ENCODE data around the gene NEK4. TPM values are rescaled to one million over a fixed set of nuclear protein-coding genes. Genes with fewer than 3 reads are reported as not detected.

The NEK4 gene
- total RNA-seq, 1 donor from 2014 or later, result 18.5 TPM

DNA sequence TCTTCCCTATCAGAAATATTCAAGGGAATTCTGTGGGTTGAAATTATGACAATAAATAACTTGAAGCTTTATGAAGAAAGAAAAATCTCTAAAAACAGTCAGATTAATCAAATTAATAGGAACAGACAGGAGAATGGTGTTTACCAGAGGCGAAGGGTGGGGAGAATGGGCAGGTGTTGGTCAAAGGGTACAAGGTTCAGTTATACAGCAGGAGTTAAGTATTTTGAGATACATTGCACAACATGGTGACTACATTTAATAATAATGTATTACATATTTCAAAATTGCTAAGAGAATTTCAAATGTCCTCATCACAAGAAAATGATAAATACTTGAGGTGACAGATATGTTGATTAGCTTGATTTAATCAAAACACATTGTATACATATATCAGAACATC lies 46.2 kb downstream of the NEK4 start:
- no peak overlapping the region for H3K4me3 ChIP-seq (ENCODE audit: low read depth, low read length)
- no peaks in the 10 kb centered on the region for H3K36me3 ChIP-seq (ENCODE audit: control insufficient read depth, insufficient read depth, low read length)
- no peak for DNase-seq (ENCODE audit: low read depth)
- H3K27me3 ChIP-seq (ENCODE audit: control insufficient read depth, insufficient read depth, low read length), result no peaks in the 10 kb centered on the region
- TF ChIP-seq, protein P1, sequence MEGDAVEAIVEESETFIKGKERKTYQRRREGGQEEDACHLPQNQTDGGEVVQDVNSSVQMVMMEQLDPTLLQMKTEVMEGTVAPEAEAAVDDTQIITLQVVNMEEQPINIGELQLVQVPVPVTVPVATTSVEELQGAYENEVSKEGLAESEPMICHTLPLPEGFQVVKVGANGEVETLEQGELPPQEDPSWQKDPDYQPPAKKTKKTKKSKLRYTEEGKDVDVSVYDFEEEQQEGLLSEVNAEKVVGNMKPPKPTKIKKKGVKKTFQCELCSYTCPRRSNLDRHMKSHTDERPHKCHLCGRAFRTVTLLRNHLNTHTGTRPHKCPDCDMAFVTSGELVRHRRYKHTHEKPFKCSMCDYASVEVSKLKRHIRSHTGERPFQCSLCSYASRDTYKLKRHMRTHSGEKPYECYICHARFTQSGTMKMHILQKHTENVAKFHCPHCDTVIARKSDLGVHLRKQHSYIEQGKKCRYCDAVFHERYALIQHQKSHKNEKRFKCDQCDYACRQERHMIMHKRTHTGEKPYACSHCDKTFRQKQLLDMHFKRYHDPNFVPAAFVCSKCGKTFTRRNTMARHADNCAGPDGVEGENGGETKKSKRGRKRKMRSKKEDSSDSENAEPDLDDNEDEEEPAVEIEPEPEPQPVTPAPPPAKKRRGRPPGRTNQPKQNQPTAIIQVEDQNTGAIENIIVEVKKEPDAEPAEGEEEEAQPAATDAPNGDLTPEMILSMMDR (IDR thresholded peaks at IDR 0.05; ENCODE audit: insufficient read depth, low read length, poor library complexity, severe bottlenecking), result no peak

DNA sequence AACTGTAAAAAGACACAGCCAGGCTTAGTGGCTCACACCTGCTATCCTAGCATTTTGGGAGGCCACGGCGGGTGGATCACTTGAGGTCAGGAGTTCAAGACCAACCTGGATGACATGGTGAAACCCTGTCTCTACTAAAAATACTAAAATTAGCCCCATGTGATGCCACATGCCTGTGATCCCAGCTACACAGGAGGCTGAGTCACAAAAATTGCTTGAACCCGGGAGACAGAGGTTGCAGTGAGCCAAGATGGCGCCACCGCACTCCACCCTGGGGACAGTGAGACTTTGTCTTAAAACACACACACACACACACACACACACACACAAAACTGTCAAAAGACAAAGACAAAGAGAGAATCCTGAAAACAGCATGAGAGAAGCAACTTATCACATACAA lies 46.8 kb downstream of the NEK4 start:
- no peak for DNase-seq (ENCODE audit: low read depth)
- H3K36me3 ChIP-seq (ENCODE audit: control insufficient read depth, insufficient read depth, low read length), result no peaks in the 10 kb centered on the region

DNA sequence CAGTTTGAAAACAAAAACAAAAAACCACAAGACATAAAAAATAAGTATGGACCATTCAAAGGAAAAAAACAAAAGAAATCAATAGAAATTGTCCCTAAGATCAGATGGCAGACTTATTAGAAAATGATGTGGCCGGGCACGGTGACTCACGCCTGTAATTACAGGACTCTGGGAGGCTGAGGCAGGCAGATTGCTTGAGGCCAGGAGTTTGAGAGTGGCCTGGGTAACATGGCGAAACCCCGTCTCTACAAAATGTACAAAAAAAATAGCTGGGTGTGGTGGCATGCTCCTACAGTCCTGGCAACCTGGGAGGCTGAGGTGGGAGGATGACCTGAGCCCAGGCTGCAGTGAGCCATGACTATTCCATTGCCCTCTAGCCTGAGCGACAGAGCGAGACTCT lies 48.2 kb downstream of the NEK4 start:
- Histone ChIP-seq H3K27me3 (ENCODE audit: control insufficient read depth, insufficient read depth, low read length) (no peaks in the 10 kb centered on the region), H3K4me3 (ENCODE audit: low read depth, low read length) (no peak overlapping the region), H3K36me3 (ENCODE audit: control insufficient read depth, insufficient read depth, low read length) (no peaks in the 10 kb centered on the region)
- no peak for DNase-seq (ENCODE audit: low read depth)
- TF ChIP-seq, protein P1 (IDR thresholded peaks at IDR 0.05; ENCODE audit: insufficient read depth, low read length, poor library complexity, severe bottlenecking), result no peak

More for the DNA sequence above, 46.8 kb downstream of the NEK4 start:
- TF ChIP-seq, protein P1 (IDR thresholded peaks at IDR 0.05; ENCODE audit: insufficient read depth, low read length, poor library complexity, severe bottlenecking), result no peak
- Histone ChIP-seq H3K4me3 (ENCODE audit: low read depth, low read length) (no peak overlapping the region), H3K27me3 (ENCODE audit: control insufficient read depth, insufficient read depth, low read length) (no peaks in the 10 kb centered on the region)

DNA sequence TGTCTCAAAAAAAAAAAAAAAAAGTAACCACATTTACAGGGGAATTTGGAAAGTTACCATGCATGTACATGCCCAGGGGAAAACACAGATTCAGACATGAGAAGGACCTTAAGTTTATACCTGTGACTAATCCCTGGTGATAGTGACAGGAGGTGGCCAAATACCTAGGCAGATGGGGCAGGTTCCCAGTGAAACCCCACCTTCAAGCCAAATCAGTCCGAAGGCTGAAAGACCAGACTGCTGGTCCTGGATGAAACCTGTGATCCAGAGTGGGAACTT lies 49.1 kb downstream of the NEK4 start:
- Histone ChIP-seq H3K27me3 (ENCODE audit: control insufficient read depth, insufficient read depth, low read length) (no peaks in the 10 kb centered on the region), H3K4me3 (ENCODE audit: low read depth, low read length) (no peak overlapping the region), H3K36me3 (ENCODE audit: control insufficient read depth, insufficient read depth, low read length) (no peaks in the 10 kb centered on the region)
- TF ChIP-seq, protein P1 (IDR thresholded peaks at IDR 0.05; ENCODE audit: insufficient read depth, low read length, poor library complexity, severe bottlenecking), result no peak
- DNase-seq (ENCODE audit: low read depth), result no peak

DNA sequence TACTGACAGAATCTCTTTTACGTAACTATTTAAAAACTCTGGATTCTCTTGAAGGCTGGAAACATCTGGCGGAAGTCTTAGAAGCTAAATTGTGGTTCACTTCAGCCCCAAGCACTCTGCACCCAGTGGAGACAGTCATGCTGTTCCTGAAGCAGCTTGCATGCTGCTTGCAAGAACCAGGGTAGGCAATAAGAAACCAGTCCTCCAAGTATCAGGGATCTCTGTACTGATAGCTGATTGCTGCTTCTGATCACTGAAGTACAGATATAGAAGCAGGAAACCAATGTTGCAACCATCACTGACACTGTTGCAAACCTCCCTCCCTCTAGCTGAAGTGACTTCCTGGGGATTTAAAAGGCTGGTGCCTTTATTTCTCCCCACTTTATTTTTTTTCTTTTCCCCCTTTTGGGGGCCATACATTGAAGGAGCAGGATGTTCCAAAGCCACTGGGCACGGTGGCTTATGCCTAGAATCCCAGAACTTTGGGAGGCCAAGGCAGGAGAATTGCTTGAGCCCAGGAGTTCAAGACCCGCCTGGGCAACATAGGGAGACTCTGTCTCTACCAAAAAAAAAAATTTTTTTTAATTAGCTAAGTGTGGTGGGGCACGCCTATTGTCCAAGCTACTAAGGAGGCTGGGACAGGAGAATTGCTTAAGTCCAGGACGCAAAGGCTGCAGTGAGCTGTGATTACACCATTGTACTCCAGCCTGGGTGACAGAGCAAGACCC lies 49.6 kb downstream of the NEK4 start:
- Histone ChIP-seq H3K27me3 (ENCODE audit: control insufficient read depth, insufficient read depth, low read length) (no peaks in the 10 kb centered on the region), H3K36me3 (ENCODE audit: control insufficient read depth, insufficient read depth, low read length) (no peaks in the 10 kb centered on the region), H3K4me3 (ENCODE audit: low read depth, low read length) (no peak overlapping the region)
- TF ChIP-seq, protein P1 (IDR thresholded peaks at IDR 0.05; ENCODE audit: insufficient read depth, low read length, poor library complexity, severe bottlenecking), result no peak
- DNase-seq (ENCODE audit: low read depth), result no peak

DNA sequence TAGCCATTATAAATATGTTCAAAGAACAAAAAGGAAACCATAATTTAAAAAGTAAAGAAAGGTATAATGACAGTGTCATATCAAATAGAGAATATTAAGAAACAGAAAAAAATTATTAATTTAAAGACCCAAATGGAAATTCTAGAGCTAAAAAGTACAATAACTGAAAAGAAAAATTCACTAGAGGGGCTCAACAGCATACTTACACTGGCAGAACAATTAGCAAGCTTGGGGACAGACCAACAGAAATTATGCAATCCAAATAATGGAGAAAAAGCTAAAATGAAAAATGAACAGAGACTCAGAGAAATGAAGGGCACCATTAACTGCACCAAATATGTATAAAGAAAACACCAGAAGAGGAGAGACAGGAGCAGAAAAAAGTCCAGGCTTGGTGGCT lies 51.1 kb downstream of the NEK4 start:
- H3K4me3 ChIP-seq (ENCODE audit: low read depth, low read length), result no peak overlapping the region
- TF ChIP-seq, protein P1 (IDR thresholded peaks at IDR 0.05; ENCODE audit: insufficient read depth, low read length, poor library complexity, severe bottlenecking), result no peak
- DNase-seq (ENCODE audit: low read depth), result no peak
- H3K36me3 ChIP-seq (ENCODE audit: control insufficient read depth, insufficient read depth, low read length), result no peaks in the 10 kb centered on the region
- H3K27me3 ChIP-seq (ENCODE audit: control insufficient read depth, insufficient read depth, low read length), result no peaks in the 10 kb centered on the region

Measured in kidney epithelial cell (primary cell).